HEK293 (cell line): ENCODE data around the gene C3orf20.

ENCODE experiments used
- CTCF ChIA-PET: fragments of 350-600 bp; formaldehyde crosslinking; extraction: SDS; loops from one replicate; lab custom pipeline; 2021; ENCODE audit warnings: antibody characterized with exemption; lab: Yijun Ruan, JAX
- POLR2A ChIA-PET: fragments of 300-600 bp; formaldehyde crosslinking; extraction: SDS; loops from one replicate; lab custom pipeline; 2020; ENCODE audit warnings: antibody characterized with exemption, inconsistent platforms; lab: Yijun Ruan, JAX
- H3K27ac ChIP-seq: fragments of 200-500 bp; sonication (Bioruptor generic); 2 replicates; pipeline ENCODE4 v1.5.1; 2014; ENCODE audit warnings: low read depth, low read length, control low read depth, inconsistent platforms; ENCODE audit errors: extremely low read depth
- H3K36me3 ChIP-seq, 2 experiments: fragments of 200-500 bp in 1 of 2; sonication (Bioruptor generic) in 1 of 2; 1 replicate in 1 of 2; 2 replicates in 1 of 2; pipeline ENCODE4 v1.5.1; 2014 to 2017; ENCODE audit warnings: inconsistent platforms in 2 of 2, low read length in 2 of 2; ENCODE audit not compliant: control insufficient read depth in 2 of 2, insufficient read depth in 1 of 2
- H3K4me1 ChIP-seq: fragments of 200-500 bp; sonication (Bioruptor generic); 2 replicates; pipeline ENCODE4 v1.5.1; 2014; ENCODE audit warnings: mild to moderate bottlenecking, low read length, inconsistent platforms; ENCODE audit not compliant: control insufficient read depth, insufficient read depth
- H3K4me3 ChIP-seq: 2 replicates; pipeline ENCODE4 v1.5.1; 2011; ENCODE audit warnings: low read depth, mild to moderate bottlenecking, control low read depth, low read length, moderate library complexity
- H3K9me3 ChIP-seq: fragments of 200-500 bp; sonication (Bioruptor generic); 2 replicates; pipeline ENCODE4 v1.5.1; 2014; ENCODE audit warnings: low read depth, low read length, inconsistent platforms; ENCODE audit not compliant: control insufficient read depth, insufficient read depth
- AEBP2 ChIP-seq: fragments of 450-650 bp; formaldehyde crosslinking; IDR thresholded peaks from 2 replicates; pipeline ENCODE4 v1.5.1; 2016; ENCODE audit warnings: missing biosample characterization, missing genetic modification characterization, borderline replicate concordance
- ATF2 ChIP-seq: fragments of 450-650 bp; formaldehyde crosslinking; IDR thresholded peaks from 2 replicates; pipeline ENCODE4 v1.5.1; 2016; ENCODE audit warnings: missing biosample characterization, missing genetic modification characterization, low read depth
- BCL11A ChIP-seq: fragments of 450-650 bp; formaldehyde crosslinking; IDR thresholded peaks from 2 replicates; pipeline ENCODE4 v1.5.1; 2016; ENCODE audit warnings: low read depth, missing biosample characterization, missing genetic modification characterization
- HOXD13 ChIP-seq: sonication (generic); formaldehyde crosslinking; IDR thresholded peaks from 2 replicates; pipeline ENCODE4 v1.8.0; 2022; ENCODE audit warnings: missing genetic modification reagents, borderline replicate concordance
- KLF1 ChIP-seq: fragments of 450-650 bp; formaldehyde crosslinking; IDR thresholded peaks from 2 replicates; pipeline ENCODE4 v1.5.1; 2016; ENCODE audit warnings: missing biosample characterization, missing genetic modification characterization
- KLF7 ChIP-seq: fragments of 450-650 bp; formaldehyde crosslinking; IDR thresholded peaks from 2 replicates; pipeline ENCODE4 v1.5.1; 2016; ENCODE audit warnings: missing biosample characterization, missing genetic modification characterization, borderline replicate concordance
- PBX3 ChIP-seq: sonication (generic); formaldehyde crosslinking; IDR thresholded peaks from 2 replicates; pipeline ENCODE4 v1.8.1; 2022; ENCODE audit warnings: mild to moderate bottlenecking, moderate library complexity, missing genetic modification reagents
- ZBTB1 ChIP-seq: fragments of 450-650 bp; formaldehyde crosslinking; IDR thresholded peaks from 2 replicates; pipeline ENCODE4 v1.5.1; 2016; ENCODE audit warnings: missing biosample characterization, missing genetic modification characterization
- ZBTB11 ChIP-seq: fragments of 450-650 bp; formaldehyde crosslinking; conservative IDR thresholded peaks from 2 replicates; pipeline ENCODE4 v1.5.1; 2016; ENCODE audit warnings: low read depth, missing biosample characterization, missing genetic modification characterization
- ZBTB8A ChIP-seq: fragments of 450-650 bp; formaldehyde crosslinking; IDR thresholded peaks from 2 replicates; pipeline ENCODE4 v1.5.1; 2016; ENCODE audit warnings: missing biosample characterization, missing genetic modification characterization
- ZFP41 ChIP-seq: fragments of 450-650 bp; formaldehyde crosslinking; IDR thresholded peaks from 2 replicates; pipeline ENCODE4 v1.5.1; 2016; ENCODE audit warnings: missing biosample characterization, missing genetic modification characterization, borderline replicate concordance
- ZNF112 ChIP-seq: fragments of 450-650 bp; formaldehyde crosslinking; IDR thresholded peaks from 2 replicates; pipeline ENCODE4 v1.5.0; 2017; ENCODE audit warnings: missing biosample characterization, missing genetic modification characterization
- ZNF239 ChIP-seq: fragments of 450-650 bp; formaldehyde crosslinking; IDR thresholded peaks from 2 replicates; pipeline ENCODE4 v1.5.1; 2016; ENCODE audit warnings: missing biosample characterization, missing genetic modification characterization
- ZNF266 ChIP-seq: fragments of 450-650 bp; formaldehyde crosslinking; IDR thresholded peaks from 2 replicates; pipeline ENCODE4 v1.5.1; 2016; ENCODE audit warnings: missing biosample characterization, missing genetic modification characterization, low read depth
- ZNF280D ChIP-seq: fragments of 450-650 bp; formaldehyde crosslinking; IDR thresholded peaks from 2 replicates; pipeline ENCODE4 v1.5.1; 2016; ENCODE audit warnings: missing biosample characterization, missing genetic modification characterization
- ZNF391 ChIP-seq: fragments of 450-650 bp; formaldehyde crosslinking; IDR thresholded peaks from 2 replicates; pipeline ENCODE4 v1.5.1; 2016; ENCODE audit warnings: low read depth, missing biosample characterization, missing genetic modification characterization, borderline replicate concordance
- ZNF544 ChIP-seq: fragments of 450-650 bp; formaldehyde crosslinking; IDR thresholded peaks from 2 replicates; pipeline ENCODE4 v1.5.0; 2017; ENCODE audit warnings: missing biosample characterization, missing genetic modification characterization
- ZNF555 ChIP-seq: fragments of 450-650 bp; formaldehyde crosslinking; conservative IDR thresholded peaks from 2 replicates; pipeline ENCODE4 v1.5.1; 2017; ENCODE audit warnings: missing biosample characterization, mild to moderate bottlenecking, missing genetic modification characterization, inconsistent platforms
- ZNF621 ChIP-seq: fragments of 450-650 bp; formaldehyde crosslinking; IDR thresholded peaks from 2 replicates; pipeline ENCODE4 v1.5.1; 2017; ENCODE audit warnings: missing biosample characterization, missing genetic modification characterization
- ZNF660 ChIP-seq: fragments of 450-650 bp; IDR thresholded peaks from 2 replicates; pipeline ENCODE4 v1.5.1; 2018; ENCODE audit warnings: missing biosample characterization, mild to moderate bottlenecking, missing genetic modification characterization
- ZNF677 ChIP-seq: fragments of 450-650 bp; IDR thresholded peaks from 2 replicates; pipeline ENCODE4 v1.5.0; 2018; ENCODE audit warnings: missing biosample characterization, mild to moderate bottlenecking, missing genetic modification characterization, moderate library complexity

The C3orf20 gene

GRCh38 chr3:14730703-14731382 is 55.9 kb downstream of the C3orf20 start:
- ChIA-PET POLR2A (no interaction called here), CTCF (no interaction called here)
- Histone ChIP-seq H3K4me1 (no peaks in the 10 kb centered on the region), H3K4me3 (no peak overlapping the region), H3K27ac (no peak overlapping the region), H3K9me3 (no peaks in the 10 kb centered on the region), H3K36me3 (no peaks in the 10 kb centered on the region)
- TF ChIP-seq KLF1 (tag by site-specific recombination): no peak

GRCh38 chr3:14740983-14741382 is 66.0 kb downstream of the C3orf20 start:
- CTCF ChIA-PET: no interaction called here
- Histone ChIP-seq H3K36me3 (no peaks in the 10 kb centered on the region), H3K27ac (no peak overlapping the region), H3K4me1 (no peaks in the 10 kb centered on the region), H3K9me3 (peaks cover 3% of the 10 kb centered on the region; the same call in 1 of the 2 replicates), H3K4me3 (no peak overlapping the region)
- POLR2A ChIA-PET: no interaction called here
- no peak for TF ChIP-seq ZBTB8A (tag by site-specific recombination)
- TF ChIP-seq ZNF112 (tag by site-specific recombination): no peak
- TF ChIP-seq AEBP2 (tag by site-specific recombination): no peak
- TF ChIP-seq ZNF280D: no peak
- TF ChIP-seq ZNF239 (tag by site-specific recombination): no peak
- no peak for TF ChIP-seq KLF7
- TF ChIP-seq ZBTB1 (tag by site-specific recombination): no peak
- TF ChIP-seq ZNF660 (tag by site-specific recombination): no peak

- ChIA-PET CTCF (no interaction called here), POLR2A (no interaction called here)
- no peak for TF ChIP-seq ATF2 (tag by site-specific recombination)
- no peak for TF ChIP-seq ZNF555 (tag by site-specific recombination)
- TF ChIP-seq ZFP41 (tag by site-specific recombination): no peak
- no peak for TF ChIP-seq ZBTB11
- no peak for TF ChIP-seq ZNF621 (tag by site-specific recombination)
- no peak for TF ChIP-seq ZNF266
- no peak for TF ChIP-seq ZNF677 (tag by site-specific recombination)
- TF ChIP-seq ZNF544 (tag by site-specific recombination): no peak
- TF ChIP-seq BCL11A (tag by site-specific recombination): no peak
- no peak for TF ChIP-seq PBX3 (CRISPR knock-in tag)
- TF ChIP-seq ZNF391 (tag by site-specific recombination): no peak
- no peak for TF ChIP-seq HOXD13 (CRISPR knock-in tag)
- Histone ChIP-seq H3K4me1 (no peaks in the 10 kb centered on the region), H3K4me3 (no peak overlapping the region), H3K36me3 (no peaks in the 10 kb centered on the region), H3K9me3 (peaks cover 3% of the 10 kb centered on the region; the same call in 1 of the 2 replicates), H3K27ac (no peak overlapping the region)
Measured at GRCh38 chr3:14741510-14741909, 66.6 kb downstream of the C3orf20 start.
